ENCODE measurements around the gene BAIAP2. TPM values are rescaled to one million over a fixed set of nuclear protein-coding genes. Genes with fewer than 3 reads are reported as not detected.

The BAIAP2 gene
- total RNA-seq, 4 donors from 2014 or later = 7.3 to 36.1 (median 15.4) TPM

GRCh38 chr17:81061027-81061735, 26.2 kb downstream of the BAIAP2 start:
- ATAC-seq = no peak
- Histone ChIP-seq H3K9me3 (no peaks in the 10 kb centered on the region), H3K36me3 (no peaks in the 10 kb centered on the region), H3K4me3 (no peak overlapping the region), H3K4me1 (peaks cover 24 to 27% of the 10 kb centered on the region in 2 donors), H3K27me3 (no peaks in the 10 kb centered on the region), H3K27ac (no peak overlapping the region)
- DNase-seq = no peak
- intact Hi-C loops (cut with DNase I; ENCODE audit: low total_unique reads) = no loop called here
- TF ChIP-seq POLR2A (IDR thresholded peaks at IDR 0.05) (no peak), CTCF (IDR thresholded peaks at IDR 0.05 in 4 of 5, conservative IDR thresholded peaks at IDR 0.05 in 1 of 5) (no peak)
- in situ Hi-C loops (cut with MboI; ENCODE audit: low sequenced_read_pairs in 4 of 4) = no loop called here

- intact Hi-C loops (cut with DNase I; ENCODE audit: low total_unique reads) (no loop called here), in situ Hi-C loops (cut with MboI; ENCODE audit: low sequenced_read_pairs in 4 of 4) (no loop called here)
- ATAC-seq = no peak
- H3K4me3 ChIP-seq = no peak overlapping the region
- TF ChIP-seq POLR2A (IDR thresholded peaks at IDR 0.05) (no peak), CTCF (IDR thresholded peaks at IDR 0.05 in 4 of 5, conservative IDR thresholded peaks at IDR 0.05 in 1 of 5) (no peak)
- no peaks in the 10 kb centered on the region for H3K9me3 ChIP-seq
- no peak overlapping the region for H3K27ac ChIP-seq
- peaks cover 15 to 17% of the 10 kb centered on the region in 2 donors for H3K4me1 ChIP-seq
- DNase-seq = no peak
- no peaks in the 10 kb centered on the region for H3K36me3 ChIP-seq
- H3K27me3 ChIP-seq = no peaks in the 10 kb centered on the region
Observed at GRCh38 chr17:81062014-81062780, 27.2 kb downstream of the BAIAP2 start.

DNA sequence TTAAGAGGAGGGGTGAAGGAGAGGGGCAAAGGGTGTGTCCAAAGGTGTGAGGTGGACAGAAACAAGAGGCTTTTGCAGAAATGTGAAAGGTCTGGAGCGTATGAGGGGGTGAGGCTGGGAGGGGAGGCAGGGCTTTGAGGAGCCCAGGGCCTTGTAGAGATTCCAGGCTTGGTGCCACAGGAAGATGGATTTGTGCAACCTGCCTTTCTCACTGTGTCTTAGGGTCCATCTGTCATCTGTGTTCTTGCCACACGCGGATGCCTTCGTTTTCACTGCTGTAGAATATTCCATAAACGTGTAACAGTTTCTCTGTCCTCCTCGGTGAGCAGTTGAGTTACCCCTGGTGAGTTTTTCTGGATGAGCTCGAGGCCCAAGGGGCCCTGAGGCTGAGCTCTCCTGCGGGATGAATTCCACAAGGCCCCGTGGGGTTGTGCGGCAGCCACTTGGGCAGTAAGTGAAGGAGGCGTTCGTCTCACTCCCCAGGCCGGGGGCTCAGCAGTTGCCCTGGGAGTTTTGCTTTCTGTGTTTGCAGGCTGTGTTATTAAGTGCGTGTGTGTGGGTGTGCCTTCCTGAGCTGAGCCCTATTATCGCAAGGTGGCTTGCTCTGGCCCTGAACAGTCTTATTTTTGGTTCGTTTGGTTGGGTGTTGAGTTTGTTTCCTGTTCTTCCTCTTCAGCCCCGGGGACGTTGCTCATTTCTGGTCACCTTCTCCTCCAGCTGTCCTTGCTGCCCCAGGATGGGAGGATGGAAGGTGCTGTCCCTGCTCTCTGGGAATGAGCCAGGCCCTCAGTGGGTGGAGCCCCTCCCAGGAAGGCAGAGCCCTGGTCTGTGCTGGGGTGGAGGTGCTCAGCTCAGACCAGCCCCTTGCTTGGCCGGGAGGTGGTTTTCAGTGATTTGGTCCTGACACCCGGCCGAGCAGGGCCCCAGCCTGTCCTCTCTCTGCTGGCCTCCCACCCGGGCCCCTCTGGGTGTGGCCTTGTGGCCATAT, 28.4 kb downstream of the BAIAP2 start:
- Histone ChIP-seq H3K27ac (no peak overlapping the region), H3K4me3 (no peak overlapping the region), H3K4me1 (peaks cover 7 to 10% of the 10 kb centered on the region in 2 donors), H3K36me3 (no peaks in the 10 kb centered on the region), H3K27me3 (no peaks in the 10 kb centered on the region), H3K9me3 (no peaks in the 10 kb centered on the region)
- DNase-seq (no peak), ATAC-seq (no peak)
- in situ Hi-C loops (cut with MboI; ENCODE audit: low sequenced_read_pairs in 4 of 4) (no loop called here), intact Hi-C loops (cut with DNase I; ENCODE audit: low total_unique reads) (no loop called here)
- TF ChIP-seq CTCF (IDR thresholded peaks at IDR 0.05 in 4 of 5, conservative IDR thresholded peaks at IDR 0.05 in 1 of 5) (no peak), POLR2A (IDR thresholded peaks at IDR 0.05) (no peak)

- ATAC-seq = no peak
- Histone ChIP-seq H3K36me3 (no peaks in the 10 kb centered on the region), H3K4me1 (peaks cover 7 to 14% of the 10 kb centered on the region in 2 donors)
Observed at GRCh38 chr17:81064678-81065475, 29.9 kb downstream of the BAIAP2 start.

More at GRCh38 chr17:81064678-81065475, 29.9 kb downstream of the BAIAP2 start:
- TF ChIP-seq POLR2A (IDR thresholded peaks at IDR 0.05) (no peak), CTCF (IDR thresholded peaks at IDR 0.05 in 4 of 5, conservative IDR thresholded peaks at IDR 0.05 in 1 of 5) (no peak)
- H3K9me3 ChIP-seq = no peaks in the 10 kb centered on the region
- DNase-seq = no peak
- in situ Hi-C loops (cut with MboI; ENCODE audit: low sequenced_read_pairs in 4 of 4) (no loop called here), intact Hi-C loops (cut with DNase I; ENCODE audit: low total_unique reads) (no loop called here)
- H3K27ac ChIP-seq = no peak overlapping the region
- no peak overlapping the region for H3K4me3 ChIP-seq
- H3K27me3 ChIP-seq = no peaks in the 10 kb centered on the region

All from gastrocnemius medialis (tissue), 4 donors.